ENCODE results near the gene CANT1. TPM values are rescaled to one million over a fixed set of nuclear protein-coding genes. Genes with fewer than 3 reads are reported as not detected.

Gene CANT1
- total RNA-seq, 1 experiment from 2014 or later, result 33.0 TPM

GRCh38 chr17:78980624-78980972 is 29.0 kb downstream of the CANT1 start:
- H2BK12ac ChIP-seq (ENCODE audit: insufficient read length, low read depth, low read length), result no peak overlapping the region
- no peak overlapping the region for H3K27ac Mint-ChIP-seq
- no peak overlapping the region for H3K27ac ChIP-seq (ENCODE audit: insufficient read length, low read depth, low read length)
- no peaks in the 10 kb centered on the region for H3K27me3 ChIP-seq (ENCODE audit: insufficient read depth, low read length)
- no peak overlapping the region for H3K14ac ChIP-seq (ENCODE audit: insufficient read depth, low read length)
- H3T11ph ChIP-seq (ENCODE audit: low read length), result no peak overlapping the region
- H3K79me1 ChIP-seq (ENCODE audit: insufficient read depth, low read depth, low read length, poor library complexity, severe bottlenecking), result no peaks in the 10 kb centered on the region
- no CpG with 5 or more reads among the region's 8 CpGs for WGBS (ENCODE audit: extremely low coverage, insufficient read length, low lambda C conversion rate)
- H2AK5ac ChIP-seq (ENCODE audit: insufficient read length, low read length), result no peak overlapping the region
- no peak overlapping the region for H2BK5ac ChIP-seq (ENCODE audit: insufficient read length, low read length)
- no peak overlapping the region for H3K4me3 Mint-ChIP-seq
- no peak overlapping the region for H2BK15ac ChIP-seq (ENCODE audit: low read depth, low read length)
- no peaks in the 10 kb centered on the region for H4K20me1 ChIP-seq (ENCODE audit: control insufficient read depth, insufficient read depth, insufficient read length)
- H3K23ac ChIP-seq (ENCODE audit: insufficient read length, low read depth, low read length), result no peak overlapping the region
- H3K9me3 Mint-ChIP-seq, result no peaks in the 10 kb centered on the region
- H3K36me3 Mint-ChIP-seq (ENCODE audit: insufficient read depth in 1 of 3, low read depth in 3 of 3), result peaks cover 0 to 2% (median 0%) of the 10 kb centered on the region in 3 experiments; a peak in 3 of 7 replicates
- no peaks in the 10 kb centered on the region for H3K79me2 ChIP-seq (ENCODE audit: insufficient read depth, low read length)
- no peaks in the 10 kb centered on the region for H3K9me3 ChIP-seq (ENCODE audit: control insufficient read depth, low read depth, low read length)
- H3K4me1 ChIP-seq (ENCODE audit: insufficient read depth, low read length), result no peaks in the 10 kb centered on the region; the same call in 1 of the 2 replicates
- H3K4me2 ChIP-seq (ENCODE audit: insufficient read depth, insufficient read length, low read length), result no peak overlapping the region
- no peak overlapping the region for H4K8ac ChIP-seq (replicated peaks; ENCODE audit: insufficient read length, low read depth, low read length)
- TF ChIP-seq, protein P1, sequence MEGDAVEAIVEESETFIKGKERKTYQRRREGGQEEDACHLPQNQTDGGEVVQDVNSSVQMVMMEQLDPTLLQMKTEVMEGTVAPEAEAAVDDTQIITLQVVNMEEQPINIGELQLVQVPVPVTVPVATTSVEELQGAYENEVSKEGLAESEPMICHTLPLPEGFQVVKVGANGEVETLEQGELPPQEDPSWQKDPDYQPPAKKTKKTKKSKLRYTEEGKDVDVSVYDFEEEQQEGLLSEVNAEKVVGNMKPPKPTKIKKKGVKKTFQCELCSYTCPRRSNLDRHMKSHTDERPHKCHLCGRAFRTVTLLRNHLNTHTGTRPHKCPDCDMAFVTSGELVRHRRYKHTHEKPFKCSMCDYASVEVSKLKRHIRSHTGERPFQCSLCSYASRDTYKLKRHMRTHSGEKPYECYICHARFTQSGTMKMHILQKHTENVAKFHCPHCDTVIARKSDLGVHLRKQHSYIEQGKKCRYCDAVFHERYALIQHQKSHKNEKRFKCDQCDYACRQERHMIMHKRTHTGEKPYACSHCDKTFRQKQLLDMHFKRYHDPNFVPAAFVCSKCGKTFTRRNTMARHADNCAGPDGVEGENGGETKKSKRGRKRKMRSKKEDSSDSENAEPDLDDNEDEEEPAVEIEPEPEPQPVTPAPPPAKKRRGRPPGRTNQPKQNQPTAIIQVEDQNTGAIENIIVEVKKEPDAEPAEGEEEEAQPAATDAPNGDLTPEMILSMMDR (conservative IDR thresholded peaks at IDR 0.05), result no peak
- H3K56ac ChIP-seq (ENCODE audit: insufficient read length, low read depth, low read length), result no peak overlapping the region
- no peak overlapping the region for H4K5ac ChIP-seq (ENCODE audit: insufficient read length, low read depth, low read length)
- no peak overlapping the region for H3K18ac ChIP-seq (ENCODE audit: insufficient read length, low read depth, low read length)
- H2BK20ac ChIP-seq (ENCODE audit: low read depth, low read length, poor library complexity, severe bottlenecking), result no peak overlapping the region
- no peaks in the 10 kb centered on the region for H3K23me2 ChIP-seq (ENCODE audit: insufficient read length, low read depth, low read length, poor library complexity, severe bottlenecking)
- no peak overlapping the region for H3K4ac ChIP-seq (ENCODE audit: low read depth, low read length)
- no peak for DNase-seq
- H3K27me3 Mint-ChIP-seq (ENCODE audit: low read depth), result peaks cover 10% of the 10 kb centered on the region
- H2BK120ac ChIP-seq (ENCODE audit: low read depth, low read length, poor library complexity, severe bottlenecking), result no peak overlapping the region
- H2AFZ ChIP-seq (ENCODE audit: low read length), result no peak overlapping the region
- no peak overlapping the region for H4K91ac ChIP-seq (ENCODE audit: insufficient read length, low read depth, low read length)
- H3K4me1 Mint-ChIP-seq, result peaks cover 6 to 24% of the 10 kb centered on the region in 2 experiments
- no peak overlapping the region for H3K9ac ChIP-seq (ENCODE audit: extremely low read depth, insufficient read length, low read length)
